Measurements from ENCODE around the gene SP110. TPM values are rescaled to one million over a fixed set of nuclear protein-coding genes. Genes with fewer than 3 reads are reported as not detected.

The SP110 gene
- total RNA-seq, 4 donors from 2014 or later = 22.0 to 26.7 (median 23.8) TPM

- WGBS, 2 donors = 82 to 85% methylated on average over 7 of the region's 7 CpGs
- Histone ChIP-seq H3K9me3 (no peaks in the 10 kb centered on the region), H3K27ac (no peak overlapping the region), H3K36me3 (peaks cover 3 to 99% (median 18%) of the 10 kb centered on the region in 3 donors), H3K27me3 (no peaks in the 10 kb centered on the region), H3K4me3 (no peak overlapping the region), H3K4me1 (no peaks in the 10 kb centered on the region)
- DNase-seq (ENCODE audit: low spot score in 2 of 2) = no peak
- TF ChIP-seq CTCF (IDR thresholded peaks at IDR 0.05) (no peak), POLR2A (IDR thresholded peaks at IDR 0.05) (no peak), EP300 (IDR thresholded peaks at IDR 0.05) (no peak)
Observed at GRCh38 chr2:230178546-230179485, 41.0 kb downstream of the SP110 start.

DNA sequence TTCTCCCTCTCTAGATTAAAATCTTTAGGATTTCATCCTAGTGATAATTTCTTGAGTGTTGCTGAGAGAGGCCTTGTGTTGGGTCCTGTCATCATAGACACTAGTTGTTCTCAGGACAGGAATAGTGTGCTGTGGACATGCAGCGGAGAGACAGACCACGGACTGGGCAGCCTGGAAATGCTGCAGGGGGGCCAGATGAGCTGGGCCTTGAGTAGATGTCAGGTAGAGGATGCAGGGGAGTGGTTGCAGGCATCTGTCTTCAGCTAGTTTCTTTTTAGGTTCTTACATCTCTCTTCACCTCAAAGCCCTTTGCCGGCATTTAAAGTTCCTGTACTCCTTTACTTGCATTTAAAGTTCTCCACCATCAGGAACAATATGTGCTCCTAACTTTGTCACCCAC lies 42.8 kb downstream of the SP110 start:
- WGBS, 2 donors = 71 to 90% methylated on average over 3 of the region's 3 CpGs
- peaks cover 3 to 99% (median 18%) of the 10 kb centered on the region in 3 donors for H3K36me3 ChIP-seq
- H3K4me3 ChIP-seq = no peak overlapping the region

GRCh38 chr2:230174466-230174865 lies 45.3 kb downstream of the SP110 start:
- 93 to 96% methylated on average over 7 of the region's 7 CpGs for WGBS, 2 donors
- DNase-seq (ENCODE audit: low spot score in 2 of 2) = no peak
- Histone ChIP-seq H3K27ac (no peak overlapping the region), H3K4me3 (no peak overlapping the region), H3K4me1 (no peaks in the 10 kb centered on the region), H3K9me3 (no peaks in the 10 kb centered on the region), H3K27me3 (no peaks in the 10 kb centered on the region), H3K36me3 (peaks cover 3 to 97% (median 14%) of the 10 kb centered on the region in 3 donors)
- TF ChIP-seq CTCF (IDR thresholded peaks at IDR 0.05) (no peak), POLR2A (IDR thresholded peaks at IDR 0.05) (no peak), EP300 (IDR thresholded peaks at IDR 0.05) (no peak)

More for the DNA sequence above, 42.8 kb downstream of the SP110 start:
- H3K4me1 ChIP-seq = no peaks in the 10 kb centered on the region
- no peaks in the 10 kb centered on the region for H3K9me3 ChIP-seq
- no peak for TF ChIP-seq POLR2A (IDR thresholded peaks at IDR 0.05)
- H3K27ac ChIP-seq = no peak overlapping the region
- H3K27me3 ChIP-seq = no peaks in the 10 kb centered on the region
- no peak for DNase-seq (ENCODE audit: low spot score in 2 of 2)

DNA sequence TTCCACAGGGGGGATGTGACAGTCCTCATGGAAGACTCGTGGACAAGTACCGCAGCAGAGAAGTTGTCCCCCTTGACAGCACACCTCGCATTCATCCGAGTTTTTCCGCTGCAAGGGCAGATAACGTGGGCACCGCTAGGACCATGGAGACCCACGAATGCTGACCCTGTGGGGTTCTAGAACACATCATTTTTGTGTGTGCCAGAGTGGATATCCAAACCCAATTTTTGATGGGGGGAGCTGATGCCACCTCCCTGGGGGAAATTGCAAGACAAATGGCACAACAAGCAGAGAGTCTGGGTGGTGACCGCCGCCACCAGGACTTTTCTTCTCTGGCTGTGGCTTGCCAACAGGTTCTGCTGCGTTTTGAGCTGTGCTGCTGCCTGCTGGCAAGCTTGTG lies 46.9 kb downstream of the SP110 start:
- Histone ChIP-seq H3K36me3 (peaks cover 3 to 94% (median 14%) of the 10 kb centered on the region in 3 donors), H3K4me1 (no peaks in the 10 kb centered on the region), H3K9me3 (no peaks in the 10 kb centered on the region), H3K4me3 (no peak overlapping the region), H3K27ac (no peak overlapping the region), H3K27me3 (no peaks in the 10 kb centered on the region)
- no peak for TF ChIP-seq EP300 (IDR thresholded peaks at IDR 0.05)
- TF ChIP-seq POLR2A (IDR thresholded peaks at IDR 0.05) = no peak
- TF ChIP-seq CTCF (IDR thresholded peaks at IDR 0.05) = no peak
- DNase-seq (ENCODE audit: low spot score in 2 of 2) = no peak
- WGBS, 2 donors = 86 to 90% methylated on average over 11 of the region's 11 CpGs

GRCh38 chr2:230172156-230172555 lies 47.6 kb downstream of the SP110 start:
- Histone ChIP-seq H3K27me3 (no peaks in the 10 kb centered on the region), H3K27ac (no peak overlapping the region), H3K36me3 (peaks cover 0 to 94% (median 14%) of the 10 kb centered on the region in 3 donors), H3K4me3 (no peak overlapping the region), H3K4me1 (no peaks in the 10 kb centered on the region), H3K9me3 (no peaks in the 10 kb centered on the region)
- no peak for DNase-seq (ENCODE audit: low spot score in 2 of 2)
- WGBS, 2 donors = 86 to 93% methylated on average over 4 of the region's 4 CpGs
- TF ChIP-seq EP300 (IDR thresholded peaks at IDR 0.05) = no peak
- TF ChIP-seq CTCF (IDR thresholded peaks at IDR 0.05) = no peak
- no peak for TF ChIP-seq POLR2A (IDR thresholded peaks at IDR 0.05)
